Neural cell (in vitro differentiated cells): ENCODE results near the gene ANKRD29. TPM values are rescaled to one million over a fixed set of nuclear protein-coding genes. Genes with fewer than 3 reads are reported as not detected.

Source experiments
- H2AFZ ChIP-seq: fragments of 200-600, 300-800 bp; sonication (generic), shearing (Covaris generic); 2 replicates; pipeline ENCODE4 v1.6.0; 2014; ENCODE audit warnings: low read depth, mild to moderate bottlenecking, antibody characterized with exemption, low read length, moderate library complexity
- H3F3A ChIP-seq: fragments of 200-600 bp; shearing (Covaris generic); 2 replicates; pipeline ENCODE4 v1.6.1; 2016; ENCODE audit warnings: mild to moderate bottlenecking, moderate library complexity, mixed read lengths, antibody characterized with exemption, low read length; ENCODE audit not compliant: insufficient read depth, poor library complexity, severe bottlenecking
- H3K27ac ChIP-seq: fragments of 200-600, 300-800 bp; sonication (generic), shearing (Covaris generic); 2 replicates; pipeline ENCODE4 v1.5.1; 2014; ENCODE audit warnings: mild to moderate bottlenecking, low read length, moderate library complexity
- H3K27me3 ChIP-seq: fragments of 300-800, 200-600 bp; sonication (generic), shearing (Covaris generic); 2 replicates; pipeline ENCODE4 v1.6.0; 2014; ENCODE audit warnings: mild to moderate bottlenecking, low read depth, low read length, moderate library complexity; ENCODE audit not compliant: insufficient read depth
- H3K36me3 ChIP-seq: fragments of 300-800, 200-600 bp; sonication (generic), shearing (Covaris generic); 2 replicates; pipeline ENCODE4 v1.5.1; 2014; ENCODE audit warnings: mild to moderate bottlenecking, antibody characterized with exemption, low read length, moderate library complexity; ENCODE audit not compliant: insufficient read depth
- H3K4me2 ChIP-seq: fragments of 300-800, 200-600 bp; sonication (generic), shearing (Covaris generic); 2 replicates; pipeline ENCODE4 v1.6.0; 2014; ENCODE audit warnings: mild to moderate bottlenecking, low read length
- H3K4me3 ChIP-seq: fragments of 300-800, 200-600 bp; sonication (generic), shearing (Covaris generic); 2 replicates; pipeline ENCODE4 v1.5.1; 2014; ENCODE audit warnings: mild to moderate bottlenecking, low read length, moderate library complexity
- H3K79me2 ChIP-seq: fragments of 200-600 bp; shearing (Covaris generic); replicated peaks from 2 replicates; pipeline ENCODE4 v1.6.0; 2014; ENCODE audit warnings: mild to moderate bottlenecking, low read length, moderate library complexity; ENCODE audit not compliant: insufficient read depth
- H3K9ac ChIP-seq: fragments of 300-800, 200-600 bp; sonication (generic), shearing (Covaris generic); 2 replicates; pipeline ENCODE4 v1.6.1; 2016; ENCODE audit warnings: mild to moderate bottlenecking, low read length, mixed read lengths
- H3K9me2 ChIP-seq: fragments of 200-600 bp; shearing (Covaris generic); 2 replicates; pipeline ENCODE4 v1.6.1; 2016; ENCODE audit warnings: mild to moderate bottlenecking, low read length, mixed read lengths; ENCODE audit not compliant: insufficient read depth
- H3K9me3 ChIP-seq: fragments of 200-600, 300-800 bp; sonication (generic), shearing (Covaris generic); 2 replicates; pipeline ENCODE4 v1.6.1; 2016; ENCODE audit warnings: mild to moderate bottlenecking, mixed run types, low read length, moderate library complexity, mixed read lengths
- H4K20me1 ChIP-seq: fragments of 200-600 bp; shearing (Covaris generic); 2 replicates; pipeline ENCODE4 v1.6.1; 2016; ENCODE audit warnings: mild to moderate bottlenecking, mixed run types; ENCODE audit not compliant: insufficient read depth
- EP300 ChIP-seq: fragments of 450-650 bp; conservative IDR thresholded peaks from 2 replicates; pipeline ENCODE4 v1.6.1; 2014; ENCODE audit warnings: antibody characterized with exemption, mild to moderate bottlenecking, moderate library complexity; ENCODE audit not compliant: poor library complexity, severe bottlenecking
- EZH2 ChIP-seq: fragments of 200-600, 300-800 bp; shearing (Covaris generic), sonication (generic); IDR thresholded peaks from 2 replicates; pipeline ENCODE4 v1.6.1; 2014; ENCODE audit warnings: antibody characterized with exemption, low read length, borderline replicate concordance, mild to moderate bottlenecking; ENCODE audit not compliant: insufficient read depth, poor library complexity, severe bottlenecking
- MXI1 ChIP-seq: fragments of 450-650 bp; conservative IDR thresholded peaks from 2 replicates; pipeline ENCODE4 v1.6.1; 2014; ENCODE audit warnings: antibody characterized with exemption, mild to moderate bottlenecking; ENCODE audit not compliant: poor library complexity, severe bottlenecking
- POLR2AphosphoS5 ChIP-seq: IDR thresholded peaks from 2 replicates; pipeline ENCODE4 v1.6.1; 2012
- RAD21 ChIP-seq: fragments of 450-650 bp; conservative IDR thresholded peaks from 2 replicates; pipeline ENCODE4 v1.6.1; 2014; ENCODE audit warnings: antibody characterized with exemption, mild to moderate bottlenecking, moderate library complexity
- SMC3 ChIP-seq: fragments of 450-650 bp; conservative IDR thresholded peaks from 2 replicates; pipeline ENCODE4 v1.6.1; 2014; ENCODE audit warnings: antibody characterized with exemption, mild to moderate bottlenecking, moderate library complexity; ENCODE audit not compliant: poor library complexity
- TAF1 ChIP-seq: IDR thresholded peaks from 2 replicates; pipeline ENCODE4 v1.6.1; 2012; ENCODE audit warnings: low read depth
- polyA plus RNA-seq: library from polyadenylated mRNA; depleted of rRNA; stranded (reverse); fragments of >200 nt; gene quantifications from 2 replicates; pipeline ENCODE4 v1.2.3, GENCODE V29; 2014
- TF ChIP-seq, protein P1 (sequence below): fragments of 450-650 bp; IDR thresholded peaks from 2 replicates; pipeline ENCODE4 v1.5.1; 2014; ENCODE audit warnings: antibody characterized with exemption, mild to moderate bottlenecking, moderate library complexity; ENCODE audit not compliant: poor library complexity, severe bottlenecking
- TF ChIP-seq, protein P2 (sequence below): IDR thresholded peaks from 2 replicates; pipeline ENCODE4 v1.6.1; 2012; ENCODE audit warnings: borderline replicate concordance

ANKRD29 gene
- polyA plus RNA-seq, 1 donor from 2014 or later = 4.9 TPM

DNA sequence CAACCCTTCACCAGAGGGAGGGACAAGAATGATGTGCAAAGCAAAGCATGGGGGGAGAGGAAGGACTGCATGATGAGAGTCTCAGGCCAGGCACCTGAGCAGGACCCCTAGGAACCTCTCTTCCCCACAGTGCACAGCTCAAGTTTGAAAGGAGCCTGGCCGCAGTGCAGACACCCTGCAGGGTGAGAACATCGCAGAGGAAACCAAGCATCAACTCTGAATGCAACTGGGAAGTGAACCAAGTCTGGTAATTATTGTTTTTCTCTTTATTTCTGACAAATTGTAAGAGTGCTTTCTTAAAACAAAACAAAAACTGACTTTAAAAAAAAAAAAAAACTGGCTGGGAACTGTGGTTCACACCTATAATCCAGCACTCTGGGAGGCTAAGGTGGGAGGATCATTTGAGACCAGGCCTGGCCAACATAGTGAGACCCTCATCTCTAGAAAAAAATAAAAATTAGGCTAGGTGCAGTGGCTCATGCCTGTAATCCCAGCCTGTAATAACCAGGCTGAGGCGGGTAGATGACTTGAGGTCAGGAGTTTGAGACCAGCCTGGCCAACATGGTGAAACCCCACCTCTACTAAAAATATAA is 91.7 kb downstream of the ANKRD29 start:
- Histone ChIP-seq H3K4me3 (no peak overlapping the region), H3K36me3 (peaks cover 11% of the 10 kb centered on the region)

DNA sequence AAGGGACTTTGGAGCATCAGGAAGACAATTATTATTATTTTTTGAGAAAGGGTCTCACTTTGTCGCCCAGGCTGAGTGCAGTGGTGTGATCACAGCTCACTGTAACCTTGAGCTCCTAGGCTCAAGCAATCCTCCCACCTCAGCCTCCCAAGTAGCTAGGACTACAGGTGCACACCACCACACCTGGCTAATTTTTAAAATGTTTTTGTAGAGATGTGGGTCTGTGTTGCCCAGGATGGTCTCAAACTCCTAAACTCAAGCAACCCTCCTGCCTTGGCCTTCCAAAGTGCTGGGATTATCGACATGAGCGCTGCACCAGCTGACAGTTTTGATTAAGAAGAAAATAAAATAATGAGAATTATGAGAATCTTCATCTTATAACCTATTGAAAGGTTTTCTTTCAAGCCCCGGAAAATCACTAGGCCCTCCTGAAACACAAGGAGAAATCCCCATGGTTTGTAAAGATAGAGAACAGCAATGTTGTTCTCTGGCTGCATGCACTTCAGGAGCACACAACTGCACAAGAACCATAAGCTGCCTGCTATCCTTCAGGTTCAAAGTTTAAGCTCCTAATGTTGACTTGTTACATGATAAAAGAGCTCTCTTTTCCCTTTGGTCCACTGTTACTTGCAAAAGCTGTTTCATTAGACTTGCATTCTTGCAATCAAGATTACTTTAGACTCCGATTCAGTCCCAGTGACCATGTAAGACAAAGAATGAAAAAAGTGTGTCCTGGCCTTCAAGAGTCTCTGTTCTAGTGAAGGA is 93.2 kb downstream of the ANKRD29 start:
- Histone ChIP-seq H3K27ac (no peak overlapping the region), H3K36me3 (peaks cover 11% of the 10 kb centered on the region), H3K79me2 (no peaks in the 10 kb centered on the region), H3F3A (no peaks in the 10 kb centered on the region), H3K9ac (no peak overlapping the region), H3K4me3 (no peak overlapping the region), H3K9me3 (no peaks in the 10 kb centered on the region), H4K20me1 (no peaks in the 10 kb centered on the region), H3K4me2 (no peak overlapping the region), H2AFZ (no peak overlapping the region), H3K9me2 (no peaks in the 10 kb centered on the region), H3K27me3 (no peaks in the 10 kb centered on the region)
- TF ChIP-seq, protein P1, sequence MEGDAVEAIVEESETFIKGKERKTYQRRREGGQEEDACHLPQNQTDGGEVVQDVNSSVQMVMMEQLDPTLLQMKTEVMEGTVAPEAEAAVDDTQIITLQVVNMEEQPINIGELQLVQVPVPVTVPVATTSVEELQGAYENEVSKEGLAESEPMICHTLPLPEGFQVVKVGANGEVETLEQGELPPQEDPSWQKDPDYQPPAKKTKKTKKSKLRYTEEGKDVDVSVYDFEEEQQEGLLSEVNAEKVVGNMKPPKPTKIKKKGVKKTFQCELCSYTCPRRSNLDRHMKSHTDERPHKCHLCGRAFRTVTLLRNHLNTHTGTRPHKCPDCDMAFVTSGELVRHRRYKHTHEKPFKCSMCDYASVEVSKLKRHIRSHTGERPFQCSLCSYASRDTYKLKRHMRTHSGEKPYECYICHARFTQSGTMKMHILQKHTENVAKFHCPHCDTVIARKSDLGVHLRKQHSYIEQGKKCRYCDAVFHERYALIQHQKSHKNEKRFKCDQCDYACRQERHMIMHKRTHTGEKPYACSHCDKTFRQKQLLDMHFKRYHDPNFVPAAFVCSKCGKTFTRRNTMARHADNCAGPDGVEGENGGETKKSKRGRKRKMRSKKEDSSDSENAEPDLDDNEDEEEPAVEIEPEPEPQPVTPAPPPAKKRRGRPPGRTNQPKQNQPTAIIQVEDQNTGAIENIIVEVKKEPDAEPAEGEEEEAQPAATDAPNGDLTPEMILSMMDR = no peak
- TF ChIP-seq POLR2AphosphoS5 (no peak), SMC3 (no peak), EP300 (no peak), EZH2 (no peak), MXI1 (no peak), TAF1 (no peak), RAD21 (no peak)
- TF ChIP-seq, protein P2, sequence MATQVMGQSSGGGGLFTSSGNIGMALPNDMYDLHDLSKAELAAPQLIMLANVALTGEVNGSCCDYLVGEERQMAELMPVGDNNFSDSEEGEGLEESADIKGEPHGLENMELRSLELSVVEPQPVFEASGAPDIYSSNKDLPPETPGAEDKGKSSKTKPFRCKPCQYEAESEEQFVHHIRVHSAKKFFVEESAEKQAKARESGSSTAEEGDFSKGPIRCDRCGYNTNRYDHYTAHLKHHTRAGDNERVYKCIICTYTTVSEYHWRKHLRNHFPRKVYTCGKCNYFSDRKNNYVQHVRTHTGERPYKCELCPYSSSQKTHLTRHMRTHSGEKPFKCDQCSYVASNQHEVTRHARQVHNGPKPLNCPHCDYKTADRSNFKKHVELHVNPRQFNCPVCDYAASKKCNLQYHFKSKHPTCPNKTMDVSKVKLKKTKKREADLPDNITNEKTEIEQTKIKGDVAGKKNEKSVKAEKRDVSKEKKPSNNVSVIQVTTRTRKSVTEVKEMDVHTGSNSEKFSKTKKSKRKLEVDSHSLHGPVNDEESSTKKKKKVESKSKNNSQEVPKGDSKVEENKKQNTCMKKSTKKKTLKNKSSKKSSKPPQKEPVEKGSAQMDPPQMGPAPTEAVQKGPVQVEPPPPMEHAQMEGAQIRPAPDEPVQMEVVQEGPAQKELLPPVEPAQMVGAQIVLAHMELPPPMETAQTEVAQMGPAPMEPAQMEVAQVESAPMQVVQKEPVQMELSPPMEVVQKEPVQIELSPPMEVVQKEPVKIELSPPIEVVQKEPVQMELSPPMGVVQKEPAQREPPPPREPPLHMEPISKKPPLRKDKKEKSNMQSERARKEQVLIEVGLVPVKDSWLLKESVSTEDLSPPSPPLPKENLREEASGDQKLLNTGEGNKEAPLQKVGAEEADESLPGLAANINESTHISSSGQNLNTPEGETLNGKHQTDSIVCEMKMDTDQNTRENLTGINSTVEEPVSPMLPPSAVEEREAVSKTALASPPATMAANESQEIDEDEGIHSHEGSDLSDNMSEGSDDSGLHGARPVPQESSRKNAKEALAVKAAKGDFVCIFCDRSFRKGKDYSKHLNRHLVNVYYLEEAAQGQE = no peak

More for the DNA sequence above, 91.7 kb downstream of the ANKRD29 start:
- H3K9ac ChIP-seq = no peak overlapping the region
- no peaks in the 10 kb centered on the region for H3K9me3 ChIP-seq
- no peak overlapping the region for H3K27ac ChIP-seq
- no peak overlapping the region for H3K4me2 ChIP-seq
- H3F3A ChIP-seq = no peaks in the 10 kb centered on the region
- H2AFZ ChIP-seq = no peak overlapping the region
- no peaks in the 10 kb centered on the region for H3K79me2 ChIP-seq
- H4K20me1 ChIP-seq = no peaks in the 10 kb centered on the region
- H3K27me3 ChIP-seq = no peaks in the 10 kb centered on the region
- no peak for TF ChIP-seq TAF1
- TF ChIP-seq POLR2AphosphoS5 = no peak
- no peak for TF ChIP-seq EZH2
- TF ChIP-seq RAD21 = no peak
- H3K9me2 ChIP-seq = no peaks in the 10 kb centered on the region
